ENCODE results near the gene HSBP1L1. TPM values are rescaled to one million over a fixed set of nuclear protein-coding genes. Genes with fewer than 3 reads are reported as not detected.

The HSBP1L1 gene
- total and polyA plus RNA-seq, 2 of the 13 experiments (the other 11 are each of a cell fraction or from before 2014, with no cell fraction given) = 22.6 to 45.1 TPM

GRCh38 chr18:79936641-79937040 is 27.8 kb upstream of the HSBP1L1 start (continued):
- TF ChIP-seq PHF20 (CRISPR knock-in tag; IDR thresholded peaks at IDR 0.05) (no peak), MBD4 (IDR thresholded peaks at IDR 0.05; ENCODE audit: borderline replicate concordance, low read length) (no peak), ZNF737 (CRISPR knock-in tag; IDR thresholded peaks at IDR 0.05; ENCODE audit: borderline replicate concordance) (no peak), ZBTB20 (CRISPR knock-in tag; IDR thresholded peaks at IDR 0.05; ENCODE audit: borderline replicate concordance, low read depth) (no peak), MLXIP (CRISPR knock-in tag; IDR thresholded peaks at IDR 0.05; ENCODE audit: borderline replicate concordance) (no peak), ZNF646 (CRISPR knock-in tag; IDR thresholded peaks at IDR 0.05) (no peak), ZBTB1 (CRISPR knock-in tag; IDR thresholded peaks at IDR 0.05; ENCODE audit: borderline replicate concordance) (no peak), FOXO4 (CRISPR knock-in tag; conservative IDR thresholded peaks at IDR 0.05) (0 out of 2 replicates have a peak, but pooled peaks have one; percentile 52), ATF2 (CRISPR knock-in tag; IDR thresholded peaks at IDR 0.05) (0 out of 2 replicates have a peak, but pooled peaks have one; percentile 28), CBX5 (CRISPR knock-in tag; IDR thresholded peaks at IDR 0.05; ENCODE audit: borderline replicate concordance) (no peak; the same call in 1 of the 2 replicates), ZNF224 (CRISPR knock-in tag; IDR thresholded peaks at IDR 0.05) (no peak), HBP1 (CRISPR knock-in tag; IDR thresholded peaks at IDR 0.05; ENCODE audit: low read depth) (no peak), ADNP (CRISPR knock-in tag; IDR thresholded peaks at IDR 0.05) (no peak)

Data from HepG2 (cell line).